Activated CD4-positive, alpha-beta T cell treated with anti-CD3 and anti-CD28 coated beads, Interleukin-2, amount 50 U/mL, for 24 hours (primary cell): ENCODE measurements around the gene ID4.

Experiments
- DNase-seq, 2 donors: peaks; one replicate each; pipeline ENCODE4 v3.0.0-alpha.2; 2020; ENCODE audit warnings: low read depth in 1 of 2, low spot score in 1 of 2

The ID4 gene

GRCh38 chr6:19836799-19837510 is at the start of gene ID4:
Gene ID4, plus strand, starts transcription at chr6:19837370. Its CDS starts 385 bp downstream, at chr6:19837755.
- DNase-seq: no peak

- no peak for DNase-seq
These were observed 48.5 kb upstream of the ID4 start for GRCh38 chr6:19788686-19789085.

- DNase-seq: no peak
These were observed 47.9 kb upstream of the ID4 start for GRCh38 chr6:19789100-19789803.

- DNase-seq: no peak
These were observed 45.9 kb upstream of the ID4 start for GRCh38 chr6:19791267-19791666.

GRCh38 chr6:19795211-19795610 is 42.0 kb upstream of the ID4 start:
- DNase-seq: no peak

- no peak for DNase-seq
These were observed 40.7 kb upstream of the ID4 start for GRCh38 chr6:19796452-19796851.

GRCh38 chr6:19798362-19798761 is 38.8 kb upstream of the ID4 start:
- no peak for DNase-seq

GRCh38 chr6:19802656-19803055 is 34.5 kb upstream of the ID4 start:
- no peak for DNase-seq

- DNase-seq: no peak
These were observed 33.6 kb upstream of the ID4 start for GRCh38 chr6:19803331-19804204.

- peak; percentile 4 to 43 for DNase-seq
These were observed 32.7 kb upstream of the ID4 start for GRCh38 chr6:19804205-19805128.

- no peak for DNase-seq
These were observed 32.1 kb upstream of the ID4 start for GRCh38 chr6:19805129-19805481.

- DNase-seq: no peak
These were observed 30.2 kb upstream of the ID4 start for GRCh38 chr6:19806971-19807396.

- no peak for DNase-seq
These were observed 25.6 kb upstream of the ID4 start for GRCh38 chr6:19811397-19812079.

- DNase-seq: no peak
These were observed 24.6 kb upstream of the ID4 start for GRCh38 chr6:19812512-19813119.

- no peak for DNase-seq
These were observed 18.4 kb upstream of the ID4 start for GRCh38 chr6:19818805-19819204.

- no peak for DNase-seq
These were observed 12.9 kb upstream of the ID4 start for GRCh38 chr6:19824058-19824807.

- no peak for DNase-seq
These were observed 9.9 kb upstream of the ID4 start for GRCh38 chr6:19827247-19827646.

GRCh38 chr6:19827903-19828302 is 9.3 kb upstream of the ID4 start:
- no peak for DNase-seq

- no peak for DNase-seq
These were observed 7.0 kb upstream of the ID4 start for GRCh38 chr6:19830171-19830570.
